Naive thymus-derived CD8-positive, alpha-beta T cell (primary cell): ENCODE measurements around the gene SKIL. TPM values are rescaled to one million over a fixed set of nuclear protein-coding genes. Genes with fewer than 3 reads are reported as not detected.
A peak's percentile ranks its signal among the peaks of the same experiment; 100 is the strongest.

Experiments used
- ATAC-seq, 2 donors: fragments of 150-1000 bp; cut with Tn5 transposase in 1 of 2; sonication (Bioruptor Pico), chemical (Tn5 transposase) in 1 of 2; 1 replicate in 1 of 2; 2 replicates in 1 of 2; pipeline ENCODE4 v1.10.0; 2021; ENCODE audit warnings: mild to moderate bottlenecking in 2 of 2, moderate library complexity in 2 of 2
- POLR2A ChIA-PET: fragments of 350-600 bp; sonication (Branson Sonifier 250); formaldehyde crosslinking; loops from one replicate; lab custom pipeline; 2021; ENCODE audit warnings: antibody characterized with exemption; lab: Charles Lee
- DNase-seq, 10 donors: peaks; one replicate each; pipeline versions ENCODE4 v3.0.0 to v3.0.0-alpha.2; 2020 to 2022
- H3K27ac Mint-ChIP-seq, 10 donors: one replicate each; pipeline ENCODE4 v1.8.0; 2020 to 2022; ENCODE audit warnings: mild to moderate bottlenecking in 10 of 10, mixed read lengths in 10 of 10, moderate library complexity in 4 of 10, inconsistent platforms in 1 of 10
- H3K27me3 Mint-ChIP-seq, 5 donors: one replicate each; pipeline ENCODE4 v1.8.0; 2021 to 2022; ENCODE audit warnings: mixed read lengths in 5 of 5
- H3K36me3 Mint-ChIP-seq, 3 donors: one replicate each; pipeline ENCODE4 v1.8.0; 2020 to 2022; ENCODE audit warnings: mixed read lengths in 3 of 3, mild to moderate bottlenecking in 2 of 3, inconsistent platforms in 1 of 3
- H3K4me1 Mint-ChIP-seq, 4 donors: one replicate each; pipeline ENCODE4 v1.8.0; 2021 to 2022; ENCODE audit warnings: mixed read lengths in 4 of 4
- H3K4me3 Mint-ChIP-seq, 10 donors: one replicate each; pipeline ENCODE4 v1.8.0; 2020 to 2022; ENCODE audit warnings: mild to moderate bottlenecking in 10 of 10, mixed read lengths in 10 of 10, moderate library complexity in 6 of 10, inconsistent platforms in 1 of 10
- H3K9me3 Mint-ChIP-seq, 9 donors: one replicate each; pipeline ENCODE4 v1.8.0; 2020 to 2022; ENCODE audit warnings: mixed read lengths in 9 of 9, mild to moderate bottlenecking in 3 of 9, inconsistent platforms in 1 of 9, moderate library complexity in 1 of 9
- polyA plus RNA-seq, 3 donors: library from polyadenylated mRNA; unstranded; fragments of 300-500 nt; fragmentation: Illumina TruSeq; gene quantifications; one replicate each; pipeline ENCODE4 v1.2.3, GENCODE V29; 2021
- total RNA-seq, 8 experiments: library from RNA in 2 of 8; stranded (reverse) in 2 of 8; gene quantifications; one replicate each; pipeline ENCODE4 v1.2.3 and lab custom pipeline; 2021 to 2026

The SKIL gene
- total and polyA plus RNA-seq, 5 experiments from 2014 or later = 2.5 to 67.2 (median 6.6) TPM

- DNase-seq = no peak
- POLR2A ChIA-PET = no interaction called here
- ATAC-seq = peak in 1 of 2 donors; percentile 36
- Mint-ChIP-seq H3K4me1 (peaks cover 9 to 19% (median 18%) of the 10 kb centered on the region in 4 donors), H3K27me3 (peaks cover 26 to 54% (median 34%) of the 10 kb centered on the region in 5 donors), H3K9me3 (no peaks in the 10 kb centered on the region), H3K36me3 (peaks cover 0 to 2% (median 2%) of the 10 kb centered on the region in 3 donors), H3K4me3 (peak within 1 kb of the TSS; percentile 66 to 91 (median 85)), H3K27ac (peak within 1 kb of the TSS in 2 of 10 donors; percentile 10 to 40)
These were observed 61.2 kb downstream of the SKIL start, which contains the start of gene CLDN11 for GRCh38 chr3:170418422-170419398. TSS of gene CLDN11 (plus strand) at chr3:170418868. CDS start at chr3:170419067, 199 bp downstream.

- H3K36me3 Mint-ChIP-seq = peaks cover 0 to 2% (median 2%) of the 10 kb centered on the region in 3 donors
- peaks cover 27 to 54% (median 33%) of the 10 kb centered on the region in 5 donors for H3K27me3 Mint-ChIP-seq
- POLR2A ChIA-PET = no interaction called here
- H3K4me1 Mint-ChIP-seq = peaks cover 9 to 19% (median 18%) of the 10 kb centered on the region in 4 donors
- no peaks in the 10 kb centered on the region for H3K9me3 Mint-ChIP-seq
- H3K4me3 Mint-ChIP-seq = peak overlapping the region in 5 of 10 donors; percentile 58 to 83 (median 69)
- no peak overlapping the region for H3K27ac Mint-ChIP-seq
- DNase-seq (peak in 1 of 10 donors; percentile 2), ATAC-seq (peak; percentile 25 to 47)
These were observed 62.1 kb downstream of the SKIL start for GRCh38 chr3:170419557-170420087.

- Mint-ChIP-seq H3K4me3 (peak overlapping the region in 9 of 10 donors; percentile 26 to 83 (median 70)), H3K27me3 (peaks cover 27 to 54% (median 33%) of the 10 kb centered on the region in 5 donors), H3K36me3 (peaks cover 0 to 2% (median 2%) of the 10 kb centered on the region in 3 donors), H3K27ac (no peak overlapping the region), H3K9me3 (no peaks in the 10 kb centered on the region), H3K4me1 (peaks cover 9 to 19% (median 18%) of the 10 kb centered on the region in 4 donors)
- DNase-seq (no peak), ATAC-seq (no peak)
- POLR2A ChIA-PET = no interaction called here
These were observed 62.8 kb downstream of the SKIL start for GRCh38 chr3:170420307-170420821.

GRCh38 chr3:170421111-170421641, 63.7 kb downstream of the SKIL start:
- peaks cover 10 to 19% (median 18%) of the 10 kb centered on the region in 4 donors for H3K4me1 Mint-ChIP-seq
- no peaks in the 10 kb centered on the region for H3K9me3 Mint-ChIP-seq
- H3K4me3 Mint-ChIP-seq = peak overlapping the region in 2 of 10 donors; percentile 70 to 77
- ATAC-seq (no peak), DNase-seq (no peak)
- no peak overlapping the region for H3K27ac Mint-ChIP-seq
- peaks cover 25 to 54% (median 30%) of the 10 kb centered on the region in 5 donors for H3K27me3 Mint-ChIP-seq
- POLR2A ChIA-PET = no interaction called here
- peaks cover 0 to 2% (median 2%) of the 10 kb centered on the region in 3 donors for H3K36me3 Mint-ChIP-seq

GRCh38 chr3:170421758-170422157, 64.2 kb downstream of the SKIL start:
- Mint-ChIP-seq H3K4me3 (no peak overlapping the region), H3K27me3 (peaks cover 25 to 53% (median 27%) of the 10 kb centered on the region in 5 donors), H3K4me1 (peaks cover 10 to 19% (median 18%) of the 10 kb centered on the region in 4 donors), H3K36me3 (peaks cover 0 to 2% (median 2%) of the 10 kb centered on the region in 3 donors), H3K27ac (no peak overlapping the region), H3K9me3 (no peaks in the 10 kb centered on the region)
- DNase-seq (no peak), ATAC-seq (no peak)
- POLR2A ChIA-PET = no interaction called here

GRCh38 chr3:170423001-170423615, 65.6 kb downstream of the SKIL start:
- Mint-ChIP-seq H3K27ac (no peak overlapping the region), H3K36me3 (peaks cover 0 to 2% (median 2%) of the 10 kb centered on the region in 3 donors), H3K9me3 (no peaks in the 10 kb centered on the region), H3K4me1 (peaks cover 10 to 20% (median 17%) of the 10 kb centered on the region in 4 donors), H3K27me3 (peaks cover 15 to 40% (median 18%) of the 10 kb centered on the region in 5 donors), H3K4me3 (no peak overlapping the region)
- ATAC-seq (no peak), DNase-seq (no peak)
- POLR2A ChIA-PET = no interaction called here

GRCh38 chr3:170424879-170425278, 67.4 kb downstream of the SKIL start:
- H3K4me1 Mint-ChIP-seq = peaks cover 11 to 26% (median 21%) of the 10 kb centered on the region in 4 donors
- H3K9me3 Mint-ChIP-seq = no peaks in the 10 kb centered on the region
- POLR2A ChIA-PET = no interaction called here
- no peak overlapping the region for H3K4me3 Mint-ChIP-seq
- H3K27me3 Mint-ChIP-seq = peaks cover 11 to 27% (median 15%) of the 10 kb centered on the region in 5 donors
- no peak for ATAC-seq
- no peaks in the 10 kb centered on the region for H3K36me3 Mint-ChIP-seq
- DNase-seq = no peak
- H3K27ac Mint-ChIP-seq = no peak overlapping the region

- no peak for DNase-seq
- POLR2A ChIA-PET = no interaction called here
- peaks cover 5 to 20% (median 10%) of the 10 kb centered on the region in 5 donors for H3K27me3 Mint-ChIP-seq
- H3K36me3 Mint-ChIP-seq = no peaks in the 10 kb centered on the region
- no peak for ATAC-seq
- no peaks in the 10 kb centered on the region for H3K9me3 Mint-ChIP-seq
- peaks cover 8 to 18% (median 15%) of the 10 kb centered on the region in 4 donors for H3K4me1 Mint-ChIP-seq
- peak overlapping the region in 1 of 10 donors; percentile 26 for H3K27ac Mint-ChIP-seq
- H3K4me3 Mint-ChIP-seq = no peak overlapping the region
These were observed 68.2 kb downstream of the SKIL start for GRCh38 chr3:170425491-170426239.

- Mint-ChIP-seq H3K4me1 (peaks cover 8 to 16% (median 15%) of the 10 kb centered on the region in 4 donors), H3K27me3 (peaks cover 4 to 17% (median 8%) of the 10 kb centered on the region in 5 donors), H3K27ac (peak overlapping the region in 1 of 10 donors; percentile 26), H3K9me3 (no peaks in the 10 kb centered on the region), H3K4me3 (no peak overlapping the region), H3K36me3 (no peaks in the 10 kb centered on the region)
- ATAC-seq (no peak), DNase-seq (no peak)
- POLR2A ChIA-PET = no interaction called here
These were observed 68.8 kb downstream of the SKIL start for GRCh38 chr3:170426240-170426797.

- no peak overlapping the region for H3K4me3 Mint-ChIP-seq
These were observed 70.6 kb downstream of the SKIL start for GRCh38 chr3:170428095-170428494.

GRCh38 chr3:170429050-170429449, 71.5 kb downstream of the SKIL start:
- peaks cover 8 to 16% (median 15%) of the 10 kb centered on the region in 4 donors for H3K4me1 Mint-ChIP-seq
- peaks cover 0 to 10% (median 2%) of the 10 kb centered on the region in 5 donors for H3K27me3 Mint-ChIP-seq
- no peak overlapping the region for H3K4me3 Mint-ChIP-seq
- ATAC-seq = peak in 1 of 2 donors; percentile 65
- H3K36me3 Mint-ChIP-seq = no peaks in the 10 kb centered on the region
- peaks cover 0 to 4% (median 0%) of the 10 kb centered on the region in 9 donors for H3K9me3 Mint-ChIP-seq
- POLR2A ChIA-PET = interaction anchor here (0.6 kb wide), 1 partner anchor 17 kb away, joined by 3 read pairs; no protein-coding TSS in a partner anchor
- peak overlapping the region in 2 of 10 donors; percentile 16 to 77 for H3K27ac Mint-ChIP-seq
- DNase-seq = peak in 1 of 10 donors; percentile 14

More at GRCh38 chr3:170428095-170428494, 70.6 kb downstream of the SKIL start:
- Mint-ChIP-seq H3K9me3 (peaks cover 0 to 4% (median 0%) of the 10 kb centered on the region in 9 donors), H3K27ac (peak overlapping the region in 1 of 10 donors; percentile 77), H3K27me3 (peaks cover 0 to 10% (median 2%) of the 10 kb centered on the region in 5 donors), H3K4me1 (peaks cover 8 to 16% (median 15%) of the 10 kb centered on the region in 4 donors), H3K36me3 (no peaks in the 10 kb centered on the region)
- DNase-seq (no peak), ATAC-seq (no peak)
- POLR2A ChIA-PET = no interaction called here
